ENCODE measurements around the gene FILIP1L.

- TF ChIP-seq CTCF (IDR thresholded peaks at IDR 0.05): no peak
- TF ChIP-seq POLR2A (IDR thresholded peaks at IDR 0.05): no peak
- no peak for TF ChIP-seq EP300 (IDR thresholded peaks at IDR 0.05)
- no peak for TF ChIP-seq POLR2AphosphoS5 (IDR thresholded peaks at IDR 0.05)
These were observed 194.6 kb downstream of the FILIP1L start for GRCh38 chr3:99919694-99920093.

Data from stomach (tissue), 4 donors.